Spleen (tissue), 7 donors: ENCODE results near the gene DNHD1.

Source experiments
- POLR2A ChIP-seq, 3 donors: fragments of 450-650 bp; IDR thresholded peaks; one replicate each; pipeline ENCODE4 v1.5.1; 2017; ENCODE audit warnings: antibody characterized with exemption in 3 of 3, mild to moderate bottlenecking in 1 of 3
- TF ChIP-seq, protein P1 (sequence below), 11 experiments: fragments of 200-600 bp in 7 of 11; fragments of 450-650 bp in 4 of 11; sonication (generic) in 4 of 11; IDR thresholded peaks in 8 of 11; conservative IDR thresholded peaks in 3 of 11; 1 replicate in 7 of 11; 2 replicates in 4 of 11; pipeline versions ENCODE4 v1.4.0 to v1.8.0; 2016 to 2021; ENCODE audit warnings: antibody characterized with exemption in 11 of 11, inconsistent platforms in 4 of 11, mild to moderate bottlenecking in 1 of 11
- donor health status: DM: no; HTN: no; CAD: no; lungs with moderate emphysema.
- donor health status: DM: no; HTN: no; CAD: no.
- donor health status: DM: no; HTN: no; CAD: no.

DNA sequence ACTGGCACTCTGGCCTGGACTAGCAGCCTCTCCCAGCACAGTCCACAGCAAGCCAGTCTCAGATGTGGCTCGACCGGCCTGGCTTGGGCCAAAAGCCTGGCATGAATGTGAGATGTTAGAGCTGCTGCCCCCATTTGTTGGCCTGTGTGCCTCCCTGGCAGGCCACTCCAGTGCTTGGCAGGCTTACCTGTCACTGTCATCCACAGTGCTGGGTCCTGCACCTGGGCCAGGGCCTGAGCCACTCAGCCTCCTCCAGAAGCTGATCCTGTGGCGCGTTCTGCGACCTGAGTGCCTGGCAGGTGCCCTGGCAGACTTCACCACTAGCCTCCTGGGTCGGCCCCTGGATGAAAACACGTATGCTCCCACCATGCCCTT, 70.3 kb downstream of the DNHD1 start:
- TF ChIP-seq, protein P1, sequence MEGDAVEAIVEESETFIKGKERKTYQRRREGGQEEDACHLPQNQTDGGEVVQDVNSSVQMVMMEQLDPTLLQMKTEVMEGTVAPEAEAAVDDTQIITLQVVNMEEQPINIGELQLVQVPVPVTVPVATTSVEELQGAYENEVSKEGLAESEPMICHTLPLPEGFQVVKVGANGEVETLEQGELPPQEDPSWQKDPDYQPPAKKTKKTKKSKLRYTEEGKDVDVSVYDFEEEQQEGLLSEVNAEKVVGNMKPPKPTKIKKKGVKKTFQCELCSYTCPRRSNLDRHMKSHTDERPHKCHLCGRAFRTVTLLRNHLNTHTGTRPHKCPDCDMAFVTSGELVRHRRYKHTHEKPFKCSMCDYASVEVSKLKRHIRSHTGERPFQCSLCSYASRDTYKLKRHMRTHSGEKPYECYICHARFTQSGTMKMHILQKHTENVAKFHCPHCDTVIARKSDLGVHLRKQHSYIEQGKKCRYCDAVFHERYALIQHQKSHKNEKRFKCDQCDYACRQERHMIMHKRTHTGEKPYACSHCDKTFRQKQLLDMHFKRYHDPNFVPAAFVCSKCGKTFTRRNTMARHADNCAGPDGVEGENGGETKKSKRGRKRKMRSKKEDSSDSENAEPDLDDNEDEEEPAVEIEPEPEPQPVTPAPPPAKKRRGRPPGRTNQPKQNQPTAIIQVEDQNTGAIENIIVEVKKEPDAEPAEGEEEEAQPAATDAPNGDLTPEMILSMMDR (IDR thresholded peaks at IDR 0.05 in 8 of 11, conservative IDR thresholded peaks at IDR 0.05 in 3 of 11): no peak
- TF ChIP-seq POLR2A (IDR thresholded peaks at IDR 0.05): no peak
